Measurements from ENCODE around the gene HERPUD1. TPM values are rescaled to one million over a fixed set of nuclear protein-coding genes. Genes with fewer than 3 reads are reported as not detected.

The HERPUD1 gene
- total RNA-seq, 1 donor from 2014 or later: 97.7 TPM

- no peaks in the 10 kb centered on the region for H3K9me3 ChIP-seq
- H3K36me3 ChIP-seq: peaks cover 0 to 10% of the 10 kb centered on the region in 2 donors
- no peaks in the 10 kb centered on the region for H3K27me3 ChIP-seq
- no peak for TF ChIP-seq POLR2AphosphoS5 (IDR thresholded peaks at IDR 0.05; ENCODE audit: insufficient read depth in 1 of 2, low read depth in 1 of 2)
- TF ChIP-seq POLR2A (IDR thresholded peaks at IDR 0.05): no peak
- TF ChIP-seq CTCF (IDR thresholded peaks at IDR 0.05): no peak
- no peak for DNase-seq (ENCODE audit: extremely low spot score in 2 of 2)
- no peak overlapping the region for H3K4me3 ChIP-seq
- peaks cover 33% of the 10 kb centered on the region for H3K4me1 ChIP-seq
- peak overlapping the region; percentile 100 for H3K27ac ChIP-seq
- intact Hi-C loops (cut with DNase I): loop anchor here (5.0 to 10.0 kb wide), 2 partner anchors 57 to 66 kb away; partner anchors contain the start of genes NLRC5 and SLC12A3
Measured at GRCh38 chr16:56930486-56931270, 1.3 kb upstream of the HERPUD1 start.

- Histone ChIP-seq H3K4me3 (peak overlapping the region; percentile 82 to 96), H3K36me3 (peaks cover 0 to 17% of the 10 kb centered on the region in 2 donors), H3K9me3 (no peaks in the 10 kb centered on the region), H3K27ac (peak overlapping the region; percentile 100), H3K4me1 (peaks cover 40% of the 10 kb centered on the region), H3K27me3 (no peaks in the 10 kb centered on the region)
- DNase-seq (ENCODE audit: extremely low spot score in 2 of 2): peak in 1 of 2 donors; percentile 94
- TF ChIP-seq CTCF (IDR thresholded peaks at IDR 0.05): no peak
- peak in 1 of 2 donors; percentile 88 for TF ChIP-seq POLR2A (IDR thresholded peaks at IDR 0.05)
- intact Hi-C loops (cut with DNase I): loop anchor here (5.0 to 10.0 kb wide), 2 partner anchors 56 to 67 kb away; partner anchors contain the start of genes NLRC5 and SLC12A3
Measured at GRCh38 chr16:56931271-56931891, 561 bp upstream of the HERPUD1 start.

GRCh38 chr16:56932721-56933619 is 1.0 kb downstream of the HERPUD1 start:
- peaks cover 44% of the 10 kb centered on the region for H3K4me1 ChIP-seq

More at GRCh38 chr16:56932721-56933619, 1.0 kb downstream of the HERPUD1 start:
- intact Hi-C loops (cut with DNase I): loop anchor here (5.0 to 10.0 kb wide), 2 partner anchors 54 to 68 kb away; partner anchors contain the start of genes NLRC5 and SLC12A3
- no peaks in the 10 kb centered on the region for H3K27me3 ChIP-seq
- no peaks in the 10 kb centered on the region for H3K9me3 ChIP-seq
- TF ChIP-seq POLR2AphosphoS5 (IDR thresholded peaks at IDR 0.05; ENCODE audit: insufficient read depth in 1 of 2, low read depth in 1 of 2) (peak; percentile 62 to 98), CTCF (IDR thresholded peaks at IDR 0.05) (no peak)
- peak in 1 of 2 donors; percentile 97 for DNase-seq (ENCODE audit: extremely low spot score in 2 of 2)
- H3K36me3 ChIP-seq: peaks cover 0 to 32% of the 10 kb centered on the region in 2 donors
- H3K4me3 ChIP-seq: peak overlapping the region; percentile 82 to 96
- peak overlapping the region; percentile 100 for H3K27ac ChIP-seq

All from vagina (tissue), 2 donors.